ENCODE results near the gene NAALADL2. TPM values are rescaled to one million over a fixed set of nuclear protein-coding genes. Genes with fewer than 3 reads are reported as not detected.

NAALADL2 gene
- total and polyA plus RNA-seq, 2 of the 8 experiments (the other 6 are each of a cell fraction or from before 2014, with no cell fraction given) = 0.12 to 0.22 TPM

GRCh38 chr3:174936590-174936989 is 77.5 kb downstream of the NAALADL2 start (continued):
- TF ChIP-seq, protein P1, sequence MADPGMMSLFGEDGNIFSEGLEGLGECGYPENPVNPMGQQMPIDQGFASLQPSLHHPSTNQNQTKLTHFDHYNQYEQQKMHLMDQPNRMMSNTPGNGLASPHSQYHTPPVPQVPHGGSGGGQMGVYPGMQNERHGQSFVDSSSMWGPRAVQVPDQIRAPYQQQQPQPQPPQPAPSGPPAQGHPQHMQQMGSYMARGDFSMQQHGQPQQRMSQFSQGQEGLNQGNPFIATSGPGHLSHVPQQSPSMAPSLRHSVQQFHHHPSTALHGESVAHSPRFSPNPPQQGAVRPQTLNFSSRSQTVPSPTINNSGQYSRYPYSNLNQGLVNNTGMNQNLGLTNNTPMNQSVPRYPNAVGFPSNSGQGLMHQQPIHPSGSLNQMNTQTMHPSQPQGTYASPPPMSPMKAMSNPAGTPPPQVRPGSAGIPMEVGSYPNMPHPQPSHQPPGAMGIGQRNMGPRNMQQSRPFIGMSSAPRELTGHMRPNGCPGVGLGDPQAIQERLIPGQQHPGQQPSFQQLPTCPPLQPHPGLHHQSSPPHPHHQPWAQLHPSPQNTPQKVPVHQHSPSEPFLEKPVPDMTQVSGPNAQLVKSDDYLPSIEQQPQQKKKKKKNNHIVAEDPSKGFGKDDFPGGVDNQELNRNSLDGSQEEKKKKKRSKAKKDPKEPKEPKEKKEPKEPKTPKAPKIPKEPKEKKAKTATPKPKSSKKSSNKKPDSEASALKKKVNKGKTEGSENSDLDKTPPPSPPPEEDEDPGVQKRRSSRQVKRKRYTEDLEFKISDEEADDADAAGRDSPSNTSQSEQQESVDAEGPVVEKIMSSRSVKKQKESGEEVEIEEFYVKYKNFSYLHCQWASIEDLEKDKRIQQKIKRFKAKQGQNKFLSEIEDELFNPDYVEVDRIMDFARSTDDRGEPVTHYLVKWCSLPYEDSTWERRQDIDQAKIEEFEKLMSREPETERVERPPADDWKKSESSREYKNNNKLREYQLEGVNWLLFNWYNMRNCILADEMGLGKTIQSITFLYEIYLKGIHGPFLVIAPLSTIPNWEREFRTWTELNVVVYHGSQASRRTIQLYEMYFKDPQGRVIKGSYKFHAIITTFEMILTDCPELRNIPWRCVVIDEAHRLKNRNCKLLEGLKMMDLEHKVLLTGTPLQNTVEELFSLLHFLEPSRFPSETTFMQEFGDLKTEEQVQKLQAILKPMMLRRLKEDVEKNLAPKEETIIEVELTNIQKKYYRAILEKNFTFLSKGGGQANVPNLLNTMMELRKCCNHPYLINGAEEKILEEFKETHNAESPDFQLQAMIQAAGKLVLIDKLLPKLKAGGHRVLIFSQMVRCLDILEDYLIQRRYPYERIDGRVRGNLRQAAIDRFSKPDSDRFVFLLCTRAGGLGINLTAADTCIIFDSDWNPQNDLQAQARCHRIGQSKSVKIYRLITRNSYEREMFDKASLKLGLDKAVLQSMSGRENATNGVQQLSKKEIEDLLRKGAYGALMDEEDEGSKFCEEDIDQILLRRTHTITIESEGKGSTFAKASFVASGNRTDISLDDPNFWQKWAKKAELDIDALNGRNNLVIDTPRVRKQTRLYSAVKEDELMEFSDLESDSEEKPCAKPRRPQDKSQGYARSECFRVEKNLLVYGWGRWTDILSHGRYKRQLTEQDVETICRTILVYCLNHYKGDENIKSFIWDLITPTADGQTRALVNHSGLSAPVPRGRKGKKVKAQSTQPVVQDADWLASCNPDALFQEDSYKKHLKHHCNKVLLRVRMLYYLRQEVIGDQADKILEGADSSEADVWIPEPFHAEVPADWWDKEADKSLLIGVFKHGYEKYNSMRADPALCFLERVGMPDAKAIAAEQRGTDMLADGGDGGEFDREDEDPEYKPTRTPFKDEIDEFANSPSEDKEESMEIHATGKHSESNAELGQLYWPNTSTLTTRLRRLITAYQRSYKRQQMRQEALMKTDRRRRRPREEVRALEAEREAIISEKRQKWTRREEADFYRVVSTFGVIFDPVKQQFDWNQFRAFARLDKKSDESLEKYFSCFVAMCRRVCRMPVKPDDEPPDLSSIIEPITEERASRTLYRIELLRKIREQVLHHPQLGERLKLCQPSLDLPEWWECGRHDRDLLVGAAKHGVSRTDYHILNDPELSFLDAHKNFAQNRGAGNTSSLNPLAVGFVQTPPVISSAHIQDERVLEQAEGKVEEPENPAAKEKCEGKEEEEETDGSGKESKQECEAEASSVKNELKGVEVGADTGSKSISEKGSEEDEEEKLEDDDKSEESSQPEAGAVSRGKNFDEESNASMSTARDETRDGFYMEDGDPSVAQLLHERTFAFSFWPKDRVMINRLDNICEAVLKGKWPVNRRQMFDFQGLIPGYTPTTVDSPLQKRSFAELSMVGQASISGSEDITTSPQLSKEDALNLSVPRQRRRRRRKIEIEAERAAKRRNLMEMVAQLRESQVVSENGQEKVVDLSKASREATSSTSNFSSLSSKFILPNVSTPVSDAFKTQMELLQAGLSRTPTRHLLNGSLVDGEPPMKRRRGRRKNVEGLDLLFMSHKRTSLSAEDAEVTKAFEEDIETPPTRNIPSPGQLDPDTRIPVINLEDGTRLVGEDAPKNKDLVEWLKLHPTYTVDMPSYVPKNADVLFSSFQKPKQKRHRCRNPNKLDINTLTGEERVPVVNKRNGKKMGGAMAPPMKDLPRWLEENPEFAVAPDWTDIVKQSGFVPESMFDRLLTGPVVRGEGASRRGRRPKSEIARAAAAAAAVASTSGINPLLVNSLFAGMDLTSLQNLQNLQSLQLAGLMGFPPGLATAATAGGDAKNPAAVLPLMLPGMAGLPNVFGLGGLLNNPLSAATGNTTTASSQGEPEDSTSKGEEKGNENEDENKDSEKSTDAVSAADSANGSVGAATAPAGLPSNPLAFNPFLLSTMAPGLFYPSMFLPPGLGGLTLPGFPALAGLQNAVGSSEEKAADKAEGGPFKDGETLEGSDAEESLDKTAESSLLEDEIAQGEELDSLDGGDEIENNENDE (IDR thresholded peaks at IDR 0.05; ENCODE audit: insufficient replicate concordance, low read length) = no peak
- no peak for TF ChIP-seq POU5F1 (IDR thresholded peaks at IDR 0.05; ENCODE audit: low read depth, low read length)
- no peak for TF ChIP-seq CBX5 (IDR thresholded peaks at IDR 0.05; ENCODE audit: low read depth, low read length)
- no peak for TF ChIP-seq KDM5A (IDR thresholded peaks at IDR 0.05; ENCODE audit: low read length)
- TF ChIP-seq MAX (IDR thresholded peaks at IDR 0.05) = no peak
- no peak for TF ChIP-seq HDAC6 (IDR thresholded peaks at IDR 0.05; ENCODE audit: low read depth, low read length)
- TF ChIP-seq CTBP2 (IDR thresholded peaks at IDR 0.05; ENCODE audit: borderline replicate concordance, insufficient read depth, insufficient read length, low read length) = no peak
- TF ChIP-seq NANOG (IDR thresholded peaks at IDR 0.05; ENCODE audit: insufficient read depth, low read depth, low read length, poor library complexity, severe bottlenecking) = no peak
